SHP77 treated with DMSO at 0.1 percent for 48 hours (cell line): ENCODE data around the gene CFDP1.

Experiments
- DNase-seq: peaks from one replicate; lab custom pipeline; 2025; lab: John Stamatoyannopoulos, UW

CFDP1 gene

DNA sequence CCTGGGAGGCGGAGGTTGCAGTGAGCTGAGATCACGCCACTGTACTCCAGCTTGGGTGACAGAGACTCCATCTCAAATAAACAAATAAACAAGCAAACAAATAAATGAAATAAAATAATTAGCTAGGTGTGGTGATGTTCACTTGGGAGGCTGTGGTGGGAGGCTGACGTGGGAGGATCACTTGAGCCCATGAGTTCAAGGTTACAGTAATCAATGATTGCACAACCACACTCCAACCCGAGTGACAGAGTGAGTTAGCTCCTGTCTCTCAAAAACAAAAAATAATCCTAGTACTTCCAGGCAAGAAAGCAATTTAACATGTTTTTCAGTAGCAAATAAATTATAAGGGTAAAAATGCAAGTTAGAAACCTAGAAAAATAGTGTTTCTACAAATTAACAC is 26.4 kb downstream of the CFDP1 start:
- no peak for DNase-seq

- no peak for DNase-seq
These were observed 30.4 kb downstream of the CFDP1 start for GRCh38 chr16:75402821-75403475.

DNA sequence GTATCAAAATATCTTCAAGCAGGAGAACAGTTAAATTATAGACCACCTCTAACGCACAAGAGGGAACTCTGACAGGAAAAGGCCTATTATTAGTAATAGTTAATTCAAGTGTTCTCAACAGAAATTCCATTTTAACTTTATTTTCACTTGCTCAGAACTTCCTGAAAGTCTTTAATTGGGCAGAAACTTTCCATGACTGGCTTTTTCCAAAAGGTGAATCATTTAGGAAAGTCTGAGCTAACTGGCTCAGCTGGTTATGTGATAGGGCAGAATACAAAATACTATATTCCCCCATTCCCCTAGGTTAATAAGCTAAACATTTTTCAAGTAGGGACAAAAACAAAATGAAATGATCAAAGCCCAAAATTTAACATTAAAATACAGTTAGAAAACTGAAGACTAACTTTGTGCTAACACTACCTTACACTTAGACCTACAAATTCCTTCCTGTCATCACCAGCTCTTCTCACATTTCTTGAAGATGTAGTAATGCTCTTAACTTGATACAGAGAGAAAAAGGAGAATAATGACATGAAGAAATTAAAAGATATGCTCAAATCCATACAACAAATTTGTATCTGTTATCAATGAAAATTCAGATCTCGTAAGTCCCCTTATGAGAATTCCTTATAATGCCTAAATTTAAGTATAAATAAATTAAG is 31.0 kb downstream of the CFDP1 start:
- no peak for DNase-seq

- DNase-seq, result no peak
These were observed 31.6 kb downstream of the CFDP1 start for GRCh38 chr16:75401691-75402090.

GRCh38 chr16:75398333-75398732 is 35.0 kb downstream of the CFDP1 start:
- no peak for DNase-seq

- DNase-seq, result no peak
These were observed 38.4 kb downstream of the CFDP1 start for GRCh38 chr16:75394941-75395340.

- DNase-seq, result no peak
These were observed 40.4 kb downstream of the CFDP1 start for GRCh38 chr16:75392906-75393305.

DNA sequence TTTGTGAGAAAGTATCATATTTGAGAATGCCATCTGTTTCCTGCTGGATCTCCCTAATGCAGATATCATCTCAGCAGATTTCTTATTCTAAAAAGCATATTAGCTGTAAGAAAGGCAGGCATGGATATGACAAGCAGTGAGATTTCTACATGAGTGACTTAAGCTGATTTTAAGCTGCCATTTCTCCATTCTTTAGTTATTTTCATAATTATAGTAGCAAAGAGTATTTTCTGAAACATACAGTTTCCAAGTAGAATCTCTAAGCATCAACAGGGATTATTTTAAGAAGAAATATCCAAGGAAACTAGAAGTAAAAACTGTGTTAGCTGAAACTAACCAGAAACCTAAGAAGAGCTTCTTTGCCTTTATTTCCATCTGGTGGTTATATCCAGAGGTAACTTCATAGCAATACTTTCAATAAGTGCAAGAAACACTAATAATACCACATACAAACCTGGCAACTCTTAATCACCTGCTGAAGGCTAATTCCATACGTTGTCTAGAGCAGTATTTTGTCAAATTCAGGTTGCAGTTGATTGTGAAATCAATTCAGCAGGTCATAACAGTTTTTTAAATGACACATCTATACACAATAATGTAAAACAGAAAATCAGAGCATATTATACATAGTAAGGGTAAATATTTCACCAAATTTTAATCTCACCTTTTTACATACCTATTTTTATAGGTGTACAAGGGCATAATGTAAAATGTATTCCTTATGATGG is 42.2 kb downstream of the CFDP1 start:
- no peak for DNase-seq

- DNase-seq, result no peak
These were observed 44.1 kb downstream of the CFDP1 start for GRCh38 chr16:75389096-75389690.

GRCh38 chr16:75387951-75388350 is 45.4 kb downstream of the CFDP1 start:
- DNase-seq, result no peak

GRCh38 chr16:75385507-75386152 is 47.7 kb downstream of the CFDP1 start:
- peak; percentile 41 for DNase-seq

GRCh38 chr16:75383141-75383540 is 50.2 kb downstream of the CFDP1 start:
- no peak for DNase-seq

- no peak for DNase-seq
These were observed 50.7 kb downstream of the CFDP1 start for GRCh38 chr16:75382611-75383010.

DNA sequence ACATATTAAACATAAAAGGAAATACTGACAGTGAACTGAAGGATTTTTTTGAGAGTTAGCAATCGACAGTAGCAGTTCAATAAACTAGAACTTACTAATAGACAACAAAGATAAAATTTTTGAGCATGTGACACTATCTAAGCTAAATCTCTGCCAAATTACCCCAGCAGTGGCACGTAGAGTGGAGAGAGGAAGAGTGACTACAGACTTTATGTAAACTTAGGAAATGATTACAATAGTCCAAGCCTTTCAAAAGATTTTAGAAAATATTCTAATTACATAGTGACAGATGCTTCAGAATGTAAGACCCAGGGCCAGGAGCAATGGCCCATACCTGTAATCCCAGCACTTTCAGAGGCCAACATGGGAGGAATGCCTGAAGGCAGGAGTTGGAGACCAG is 52.4 kb downstream of the CFDP1 start:
- DNase-seq, result no peak

DNA sequence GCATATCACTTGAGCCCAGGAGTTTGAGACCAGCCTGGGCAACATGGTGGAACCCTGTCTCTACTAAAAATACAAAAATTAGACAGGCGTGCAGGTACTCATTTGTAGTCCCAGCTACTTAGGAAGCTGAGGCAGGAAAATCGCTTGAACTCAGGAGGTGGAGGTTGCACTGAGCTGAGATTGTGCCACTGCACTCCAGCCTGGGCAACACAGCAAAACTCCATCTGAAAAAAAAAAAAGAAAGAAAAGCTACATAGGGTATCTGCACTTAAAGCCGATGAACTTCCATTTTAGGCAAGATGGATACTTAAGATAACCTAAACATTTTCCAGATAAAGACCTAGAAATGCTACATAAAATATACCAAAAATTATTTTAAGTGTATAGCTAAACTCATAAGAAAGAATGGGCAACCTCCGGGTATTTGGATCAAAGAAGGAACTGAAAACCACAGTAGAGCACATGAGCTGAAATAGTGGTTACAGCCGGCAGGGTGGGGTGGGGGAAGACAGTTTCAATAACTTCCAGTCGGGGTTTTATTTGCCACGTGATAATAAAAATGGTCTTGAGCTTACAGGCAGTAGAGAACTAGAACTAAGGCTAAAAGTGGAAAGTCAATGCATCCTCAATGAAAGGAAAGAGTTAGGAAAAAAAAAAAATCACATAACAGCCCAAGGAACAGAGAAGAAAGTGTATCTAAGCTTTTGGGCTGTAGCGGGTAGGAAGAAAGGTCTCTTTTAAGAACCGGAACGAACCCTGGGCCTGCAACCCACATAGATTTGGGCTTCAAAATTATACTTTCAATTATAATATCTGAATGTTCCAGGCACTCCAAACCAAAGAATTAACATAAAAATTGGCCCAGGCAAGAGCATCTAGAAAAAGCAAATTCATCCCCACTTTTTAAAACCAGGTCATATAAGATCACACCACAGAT is 53.1 kb downstream of the CFDP1 start:
- DNase-seq, result no peak

GRCh38 chr16:75379339-75379738 is 54.0 kb downstream of the CFDP1 start:
- no peak for DNase-seq

- DNase-seq, result no peak
These were observed 54.7 kb downstream of the CFDP1 start for GRCh38 chr16:75378616-75379015.

GRCh38 chr16:75377729-75378386 is 55.4 kb downstream of the CFDP1 start:
- DNase-seq, result no peak

GRCh38 chr16:75376475-75377161 is 56.7 kb downstream of the CFDP1 start:
- DNase-seq, result no peak

- DNase-seq, result no peak
These were observed 58.9 kb downstream of the CFDP1 start for GRCh38 chr16:75374388-75374787.
